ENCODE data around the gene LARGE1.

Gene LARGE1

DNA sequence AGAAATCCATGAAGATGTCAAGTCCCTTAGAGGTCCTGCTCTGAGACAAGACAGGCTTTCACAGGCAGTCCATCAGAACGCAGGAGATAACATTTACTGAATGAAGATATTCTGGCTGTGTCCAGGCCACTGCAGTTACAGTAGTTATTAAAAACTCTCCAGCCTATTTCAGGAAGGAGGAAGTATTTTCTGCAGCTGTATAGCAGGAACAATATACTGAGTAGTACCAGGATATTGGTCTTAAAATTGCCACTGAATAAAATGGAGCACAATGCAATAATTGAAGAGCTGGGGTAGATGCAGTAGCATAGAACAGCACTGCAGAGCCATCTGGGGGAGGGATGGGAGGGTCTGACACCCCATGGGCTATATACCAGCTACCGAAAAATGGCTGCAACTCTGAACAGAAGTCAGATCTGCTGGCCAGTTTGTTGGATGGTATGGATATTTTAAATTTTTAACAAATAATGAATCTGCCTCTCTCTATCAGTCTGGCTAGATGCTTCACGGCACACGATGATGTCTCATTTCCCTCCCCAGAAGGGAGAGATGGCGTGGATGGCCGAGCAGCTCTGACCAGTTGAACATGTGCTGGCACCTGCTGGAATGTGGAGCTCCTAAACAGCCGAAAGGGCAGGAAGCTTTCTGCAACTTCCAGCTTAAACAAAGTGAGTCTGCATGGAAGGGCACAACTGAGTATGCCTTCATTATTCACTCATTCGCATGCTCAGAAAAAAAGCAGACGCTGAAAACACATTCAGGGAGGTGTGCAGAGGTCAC, 520.0 kb downstream of the LARGE1 start:
- TF ChIP-seq, protein P1, sequence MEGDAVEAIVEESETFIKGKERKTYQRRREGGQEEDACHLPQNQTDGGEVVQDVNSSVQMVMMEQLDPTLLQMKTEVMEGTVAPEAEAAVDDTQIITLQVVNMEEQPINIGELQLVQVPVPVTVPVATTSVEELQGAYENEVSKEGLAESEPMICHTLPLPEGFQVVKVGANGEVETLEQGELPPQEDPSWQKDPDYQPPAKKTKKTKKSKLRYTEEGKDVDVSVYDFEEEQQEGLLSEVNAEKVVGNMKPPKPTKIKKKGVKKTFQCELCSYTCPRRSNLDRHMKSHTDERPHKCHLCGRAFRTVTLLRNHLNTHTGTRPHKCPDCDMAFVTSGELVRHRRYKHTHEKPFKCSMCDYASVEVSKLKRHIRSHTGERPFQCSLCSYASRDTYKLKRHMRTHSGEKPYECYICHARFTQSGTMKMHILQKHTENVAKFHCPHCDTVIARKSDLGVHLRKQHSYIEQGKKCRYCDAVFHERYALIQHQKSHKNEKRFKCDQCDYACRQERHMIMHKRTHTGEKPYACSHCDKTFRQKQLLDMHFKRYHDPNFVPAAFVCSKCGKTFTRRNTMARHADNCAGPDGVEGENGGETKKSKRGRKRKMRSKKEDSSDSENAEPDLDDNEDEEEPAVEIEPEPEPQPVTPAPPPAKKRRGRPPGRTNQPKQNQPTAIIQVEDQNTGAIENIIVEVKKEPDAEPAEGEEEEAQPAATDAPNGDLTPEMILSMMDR (IDR thresholded peaks at IDR 0.05), result no peak

DNA sequence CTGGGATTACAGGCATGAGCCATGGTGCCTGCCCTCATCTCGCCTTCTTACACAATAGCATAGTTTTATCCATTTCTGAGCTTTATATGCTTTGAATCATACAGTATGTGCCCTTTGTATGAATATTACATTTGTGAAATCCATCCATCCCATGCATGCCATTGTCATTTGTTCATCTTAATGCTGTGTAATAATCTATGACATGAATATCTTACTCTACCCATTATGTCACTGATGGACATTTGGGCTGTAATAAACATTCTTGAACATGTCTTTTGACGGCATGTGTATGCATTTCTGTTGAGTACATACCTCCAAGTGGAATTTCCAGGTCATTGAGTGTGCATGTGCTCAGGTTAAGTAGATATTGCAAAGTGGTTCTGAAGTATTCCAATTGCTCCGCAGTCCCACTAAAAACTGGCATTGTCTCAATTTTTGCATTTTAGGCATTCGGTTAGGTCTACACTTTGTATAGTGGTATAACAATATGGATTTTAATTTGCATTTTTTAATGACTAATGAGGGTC, 522.8 kb downstream of the LARGE1 start:
- TF ChIP-seq, protein P1 (IDR thresholded peaks at IDR 0.05), result no peak

DNA sequence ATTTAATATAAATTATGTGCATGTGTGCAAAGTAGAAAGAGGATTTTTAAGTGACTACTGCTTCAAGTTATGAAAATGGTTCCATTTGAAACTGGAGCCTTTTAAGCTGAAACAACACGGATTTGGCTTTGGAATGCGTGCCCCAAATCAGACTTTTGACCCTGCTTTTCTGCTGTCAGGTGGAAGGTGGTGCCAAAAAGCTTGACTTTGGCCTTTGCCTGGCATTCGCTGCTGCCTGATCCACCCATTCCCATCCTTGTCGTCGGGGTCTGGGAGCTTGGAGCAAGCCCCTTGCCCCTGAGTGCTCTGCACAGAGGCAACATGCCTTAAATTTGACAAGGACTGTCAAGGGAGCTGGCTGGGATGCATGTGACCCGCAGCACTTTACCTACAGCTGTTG, 526.8 kb downstream of the LARGE1 start:
- TF ChIP-seq, protein P1 (IDR thresholded peaks at IDR 0.05), result no peak

DNA sequence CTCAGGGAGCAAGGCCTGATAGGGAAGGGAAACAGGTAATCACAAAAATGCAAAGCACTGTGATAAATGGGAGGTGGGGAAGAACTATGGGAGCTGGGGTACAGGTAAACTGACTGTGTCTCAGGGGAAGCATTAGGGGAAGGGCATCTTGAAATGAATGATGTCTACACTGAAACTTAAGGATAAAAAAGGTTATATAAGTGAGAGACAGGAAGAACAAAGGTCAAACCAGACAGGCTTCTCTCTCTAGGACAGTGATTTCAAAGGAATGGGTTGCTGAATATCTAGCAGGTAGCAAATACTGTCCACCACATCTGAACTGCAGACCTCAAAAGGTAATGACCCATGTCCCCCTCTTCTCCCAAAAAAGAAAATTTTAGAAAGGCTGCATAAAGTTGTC, 529.0 kb downstream of the LARGE1 start:
- TF ChIP-seq, protein P1 (IDR thresholded peaks at IDR 0.05), result no peak

DNA sequence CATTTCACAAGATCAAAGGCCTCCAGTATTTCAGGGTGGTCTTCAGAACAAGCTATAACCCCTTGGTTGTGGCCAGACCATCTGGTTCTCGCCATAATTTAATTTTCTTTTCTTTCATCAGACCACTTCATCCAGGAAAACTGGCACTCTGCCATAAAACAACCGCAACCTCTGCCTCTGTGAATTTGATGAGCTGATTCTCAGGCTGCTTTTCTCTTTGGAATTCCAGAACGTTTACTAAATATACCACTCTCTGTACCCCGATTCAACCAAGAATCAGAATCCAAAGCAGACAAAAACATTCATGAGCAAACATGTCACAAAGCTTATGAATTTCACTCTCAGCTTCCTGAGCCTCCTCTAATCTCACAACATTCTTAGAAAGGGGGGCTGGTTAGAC, 530.3 kb downstream of the LARGE1 start:
- TF ChIP-seq, protein P1 (IDR thresholded peaks at IDR 0.05), result no peak

DNA sequence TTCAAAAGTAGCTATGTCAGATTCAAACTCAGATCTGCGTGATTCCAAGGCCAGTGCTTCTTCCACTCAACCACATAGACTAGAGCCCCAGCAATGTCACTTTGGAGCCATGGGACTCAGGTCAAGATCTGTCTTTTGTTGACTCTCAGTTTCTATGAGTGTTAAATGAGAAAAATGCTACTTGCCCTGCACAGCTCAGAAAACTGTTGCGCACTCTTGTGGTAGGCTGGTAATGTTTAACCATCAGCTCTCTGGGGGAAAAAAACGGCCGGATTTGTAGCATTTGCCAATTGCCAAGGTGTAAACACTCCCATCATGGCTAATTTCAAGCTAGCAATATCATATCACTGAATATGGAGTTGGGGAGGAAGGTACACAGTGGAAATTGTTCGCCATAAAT, 534.0 kb downstream of the LARGE1 start:
- TF ChIP-seq, protein P1 (IDR thresholded peaks at IDR 0.05), result no peak

DNA sequence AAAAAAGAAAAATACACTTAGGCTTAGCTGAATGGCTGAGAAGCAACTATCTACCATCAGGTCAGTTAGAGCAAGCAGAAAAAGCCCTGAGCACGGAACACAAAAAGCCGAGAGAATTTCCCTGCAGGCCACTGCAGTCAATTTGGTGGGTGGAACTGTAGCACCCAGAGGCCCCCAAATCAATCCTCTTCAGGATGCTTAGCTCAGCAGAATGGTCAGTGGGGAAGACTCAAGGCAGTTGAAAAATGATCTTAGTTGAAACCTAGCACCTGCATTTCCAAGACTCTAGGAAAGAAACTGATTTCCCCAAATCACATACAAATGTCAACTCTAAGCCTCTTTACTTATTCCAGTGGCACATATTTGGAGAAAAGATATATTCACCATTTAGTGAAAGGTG, 534.7 kb downstream of the LARGE1 start:
- TF ChIP-seq, protein P1 (IDR thresholded peaks at IDR 0.05), result no peak
